ENCODE measurements around the gene NECTIN1.

- TF ChIP-seq, protein P1, sequence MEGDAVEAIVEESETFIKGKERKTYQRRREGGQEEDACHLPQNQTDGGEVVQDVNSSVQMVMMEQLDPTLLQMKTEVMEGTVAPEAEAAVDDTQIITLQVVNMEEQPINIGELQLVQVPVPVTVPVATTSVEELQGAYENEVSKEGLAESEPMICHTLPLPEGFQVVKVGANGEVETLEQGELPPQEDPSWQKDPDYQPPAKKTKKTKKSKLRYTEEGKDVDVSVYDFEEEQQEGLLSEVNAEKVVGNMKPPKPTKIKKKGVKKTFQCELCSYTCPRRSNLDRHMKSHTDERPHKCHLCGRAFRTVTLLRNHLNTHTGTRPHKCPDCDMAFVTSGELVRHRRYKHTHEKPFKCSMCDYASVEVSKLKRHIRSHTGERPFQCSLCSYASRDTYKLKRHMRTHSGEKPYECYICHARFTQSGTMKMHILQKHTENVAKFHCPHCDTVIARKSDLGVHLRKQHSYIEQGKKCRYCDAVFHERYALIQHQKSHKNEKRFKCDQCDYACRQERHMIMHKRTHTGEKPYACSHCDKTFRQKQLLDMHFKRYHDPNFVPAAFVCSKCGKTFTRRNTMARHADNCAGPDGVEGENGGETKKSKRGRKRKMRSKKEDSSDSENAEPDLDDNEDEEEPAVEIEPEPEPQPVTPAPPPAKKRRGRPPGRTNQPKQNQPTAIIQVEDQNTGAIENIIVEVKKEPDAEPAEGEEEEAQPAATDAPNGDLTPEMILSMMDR (conservative IDR thresholded peaks at IDR 0.05 in 1 of 2, IDR thresholded peaks at IDR 0.05 in 1 of 2; ENCODE audit: extremely low read depth in 1 of 2, insufficient read depth in 1 of 2, low read depth in 1 of 2, low read length in 2 of 2) = no peak
- TF ChIP-seq EZH2 (IDR thresholded peaks at IDR 0.05; ENCODE audit: borderline replicate concordance, low read length) = no peak
These were observed 13.4 kb upstream of the NECTIN1 start for GRCh38 chr11:119742263-119742861.
